GM18505 (cell line): ENCODE measurements around the gene ZC3H18.

ENCODE experiments used
- ATAC-seq: cut with Tn5 transposase; IDR thresholded peaks from one replicate; pipeline ENCODE4 v1.9.1; 2021; ENCODE audit not compliant: unreplicated experiment
- POLR2A ChIP-seq: IDR thresholded peaks from 4 replicates; pipeline ENCODE4 v1.6.1; 2011; ENCODE audit warnings: borderline replicate concordance; ENCODE audit not compliant: insufficient read depth, insufficient read length; ENCODE audit errors: extremely low read depth

Gene ZC3H18

GRCh38 chr16:88617268-88618031, 47.2 kb downstream of the ZC3H18 start:
- no peak for TF ChIP-seq POLR2A
- ATAC-seq = no peak

GRCh38 chr16:88618182-88618955, 48.2 kb downstream of the ZC3H18 start:
- no peak for ATAC-seq
- TF ChIP-seq POLR2A = no peak

GRCh38 chr16:88618956-88619667, 48.9 kb downstream of the ZC3H18 start:
- TF ChIP-seq POLR2A = no peak
- ATAC-seq = no peak

GRCh38 chr16:88619859-88620815, 49.9 kb downstream of the ZC3H18 start:
- no peak for TF ChIP-seq POLR2A
- ATAC-seq = no peak

- TF ChIP-seq POLR2A = no peak
These were observed 51.9 kb downstream of the ZC3H18 start for GRCh38 chr16:88622125-88622524.

GRCh38 chr16:88622866-88623265, 52.7 kb downstream of the ZC3H18 start:
- ATAC-seq = no peak
- TF ChIP-seq POLR2A = no peak

More at GRCh38 chr16:88622125-88622524, 51.9 kb downstream of the ZC3H18 start:
- ATAC-seq = no peak

GRCh38 chr16:88623858-88624257, 53.7 kb downstream of the ZC3H18 start:
- no peak for TF ChIP-seq POLR2A

GRCh38 chr16:88624481-88624880, 54.3 kb downstream of the ZC3H18 start:
- ATAC-seq = no peak
- no peak for TF ChIP-seq POLR2A

More at GRCh38 chr16:88623858-88624257, 53.7 kb downstream of the ZC3H18 start:
- no peak for ATAC-seq

- TF ChIP-seq POLR2A = no peak
- no peak for ATAC-seq
These were observed 54.9 kb downstream of the ZC3H18 start for GRCh38 chr16:88624977-88625576.

GRCh38 chr16:88626646-88627045, 56.4 kb downstream of the ZC3H18 start:
- TF ChIP-seq POLR2A = no peak
- no peak for ATAC-seq

- TF ChIP-seq POLR2A = no peak
- no peak for ATAC-seq
These were observed 57.6 kb downstream of the ZC3H18 start for GRCh38 chr16:88627531-88628411.
